CD14-positive monocyte (primary cell): ENCODE results near the gene CNOT10. TPM values are rescaled to one million over a fixed set of nuclear protein-coding genes. Genes with fewer than 3 reads are reported as not detected.

ENCODE experiments used
- DNase-seq, 3 donors: peaks; one replicate each; pipeline ENCODE4 v3.0.0-alpha.2; 2011 to 2022
- H2AFZ ChIP-seq: 2 replicates; pipeline ENCODE4 v1.6.0; 2012; ENCODE audit warnings: mild to moderate bottlenecking, low read depth, low read length, inconsistent platforms; ENCODE audit not compliant: insufficient read depth, poor library complexity, severe bottlenecking
- H3K27ac ChIP-seq, 2 donors: 1 replicate in 1 of 2; 2 replicates in 1 of 2; pipeline ENCODE4 v1.5.1; 2012 to 2013; ENCODE audit warnings: low read length in 2 of 2, control low read depth in 1 of 2, inconsistent platforms in 1 of 2, low read depth in 1 of 2, mild to moderate bottlenecking in 1 of 2
- H3K27me3 ChIP-seq, 2 donors: one replicate each; pipeline versions ENCODE4 v1.6.0 to v1.6.1; 2011 to 2013; ENCODE audit warnings: low read length in 2 of 2; ENCODE audit not compliant: control insufficient read depth in 2 of 2, insufficient read depth in 2 of 2
- H3K36me3 ChIP-seq, 2 donors: replicated peaks in 1 of 2; 1 replicate in 1 of 2; 2 replicates in 1 of 2; pipeline versions ENCODE4 v1.5.1 to v1.6.1; 2012 to 2013; ENCODE audit warnings: low read length in 2 of 2, control low read depth in 1 of 2, inconsistent platforms in 1 of 2, mild to moderate bottlenecking in 1 of 2; ENCODE audit not compliant: insufficient read depth in 2 of 2, control insufficient read depth in 1 of 2
- H3K4me1 ChIP-seq, 2 donors: 1 replicate in 1 of 2; 2 replicates in 1 of 2; pipeline versions ENCODE4 v1.5.1 to v1.6.1; 2012 to 2013; ENCODE audit warnings: low read length in 2 of 2, control low read depth in 1 of 2, inconsistent platforms in 1 of 2, mild to moderate bottlenecking in 1 of 2, moderate library complexity in 1 of 2; ENCODE audit not compliant: insufficient read depth in 2 of 2, control insufficient read depth in 1 of 2
- H3K4me2 ChIP-seq: replicated peaks from 2 replicates; pipeline ENCODE3; 2012; ENCODE audit warnings: low read length, moderate library complexity, mild to moderate bottlenecking; ENCODE audit not compliant: poor library complexity, severe bottlenecking; ENCODE audit errors: extremely low read depth
- H3K4me3 ChIP-seq, 3 experiments: fragments of 200-600 bp in 1 of 3; sonication (generic) in 1 of 3; replicated peaks in 1 of 3; 1 replicate in 2 of 3; 2 replicates in 1 of 3; pipeline ENCODE4 v1.5.1; 2011 to 2013; ENCODE audit warnings: low read length in 3 of 3, mild to moderate bottlenecking in 3 of 3, control low read depth in 2 of 3, low read depth in 2 of 3, inconsistent platforms in 1 of 3, moderate library complexity in 1 of 3
- H3K79me2 ChIP-seq: 2 replicates; pipeline ENCODE4 v1.6.0; 2012; ENCODE audit warnings: mild to moderate bottlenecking, control low read depth, inconsistent platforms, low read length, moderate library complexity; ENCODE audit not compliant: insufficient read depth
- H3K9ac ChIP-seq: 2 replicates; pipeline ENCODE4 v1.6.0; 2017; ENCODE audit warnings: low read length, mild to moderate bottlenecking; ENCODE audit not compliant: insufficient read depth, poor library complexity, severe bottlenecking
- H3K9me3 ChIP-seq, 2 donors: replicated peaks in 1 of 2; 1 replicate in 1 of 2; 2 replicates in 1 of 2; pipeline versions ENCODE4 v1.5.1 to v1.6.1; 2012 to 2013; ENCODE audit warnings: low read length in 2 of 2, control low read depth in 1 of 2; ENCODE audit not compliant: control insufficient read depth in 1 of 2, insufficient read depth in 1 of 2
- H4K20me1 ChIP-seq: 2 replicates; pipeline ENCODE4 v1.6.0; 2012; ENCODE audit warnings: mild to moderate bottlenecking, low read length, control low read depth, moderate library complexity; ENCODE audit not compliant: insufficient read depth
- H3K27ac Mint-ChIP-seq, 7 donors: one replicate each; pipeline ENCODE4 v1.8.0; 2020; ENCODE audit warnings: mild to moderate bottlenecking in 7 of 7, mixed read lengths in 7 of 7, moderate library complexity in 6 of 7, inconsistent platforms in 2 of 7
- H3K27me3 Mint-ChIP-seq, 3 donors: one replicate each; pipeline ENCODE4 v1.8.0; 2021 to 2022; ENCODE audit warnings: low read depth in 3 of 3, mild to moderate bottlenecking in 3 of 3, mixed read lengths in 3 of 3, moderate library complexity in 3 of 3, inconsistent platforms in 1 of 3
- H3K36me3 Mint-ChIP-seq, 2 donors: one replicate each; pipeline ENCODE4 v1.8.0; 2020; ENCODE audit warnings: mixed read lengths in 2 of 2, inconsistent platforms in 1 of 2, mild to moderate bottlenecking in 1 of 2
- H3K4me1 Mint-ChIP-seq: one replicate; pipeline ENCODE4 v1.8.0; 2020; ENCODE audit warnings: mild to moderate bottlenecking, mixed read lengths
- H3K4me3 Mint-ChIP-seq, 2 donors: one replicate each; pipeline ENCODE4 v1.8.0; 2020; ENCODE audit warnings: mild to moderate bottlenecking in 2 of 2, mixed read lengths in 2 of 2, moderate library complexity in 1 of 2
- H3K9me3 Mint-ChIP-seq, 7 donors: one replicate each; pipeline ENCODE4 v1.8.0; 2020 to 2022; ENCODE audit warnings: mixed read lengths in 7 of 7, mild to moderate bottlenecking in 6 of 7, moderate library complexity in 6 of 7, inconsistent platforms in 2 of 7
- WGBS: methylation state at CpG from one replicate; pipeline ENCODE4 v1.1.5; 2013; ENCODE audit warnings: missing lambda C conversion rate; ENCODE audit not compliant: insufficient coverage; 5-methylcytosine and 5-hydroxymethylcytosine counted together
- intact Hi-C, 2 donors: fragments of 100-400 bp; cut with micrococcal nuclease; formaldehyde crosslinking; loops; one replicate each; pipeline versions ENCODE4 v1.15.0 to v1.15.1; 2023
- polyA plus RNA-seq, 3 donors: library from polyadenylated mRNA; depleted of rRNA in 1 of 3; unstranded in 2 of 3; stranded (reverse) in 1 of 3; fragments of 300-500 nt in 2 of 3; fragments of >200 nt in 1 of 3; fragmentation: Illumina TruSeq in 2 of 3; gene quantifications; 1 replicate in 2 of 3; 2 replicates in 1 of 3; pipeline ENCODE4 v1.2.3, GENCODE V29; 2012 to 2021
- TF ChIP-seq, protein P1 (sequence below): fragments of 200-600 bp; IDR thresholded peaks from one replicate; pipeline ENCODE4 v1.8.0; 2022; ENCODE audit warnings: antibody characterized with exemption, mild to moderate bottlenecking

The CNOT10 gene
- polyA plus RNA-seq, 3 donors: 17.9 to 21.5 (median 19.6) TPM

DNA sequence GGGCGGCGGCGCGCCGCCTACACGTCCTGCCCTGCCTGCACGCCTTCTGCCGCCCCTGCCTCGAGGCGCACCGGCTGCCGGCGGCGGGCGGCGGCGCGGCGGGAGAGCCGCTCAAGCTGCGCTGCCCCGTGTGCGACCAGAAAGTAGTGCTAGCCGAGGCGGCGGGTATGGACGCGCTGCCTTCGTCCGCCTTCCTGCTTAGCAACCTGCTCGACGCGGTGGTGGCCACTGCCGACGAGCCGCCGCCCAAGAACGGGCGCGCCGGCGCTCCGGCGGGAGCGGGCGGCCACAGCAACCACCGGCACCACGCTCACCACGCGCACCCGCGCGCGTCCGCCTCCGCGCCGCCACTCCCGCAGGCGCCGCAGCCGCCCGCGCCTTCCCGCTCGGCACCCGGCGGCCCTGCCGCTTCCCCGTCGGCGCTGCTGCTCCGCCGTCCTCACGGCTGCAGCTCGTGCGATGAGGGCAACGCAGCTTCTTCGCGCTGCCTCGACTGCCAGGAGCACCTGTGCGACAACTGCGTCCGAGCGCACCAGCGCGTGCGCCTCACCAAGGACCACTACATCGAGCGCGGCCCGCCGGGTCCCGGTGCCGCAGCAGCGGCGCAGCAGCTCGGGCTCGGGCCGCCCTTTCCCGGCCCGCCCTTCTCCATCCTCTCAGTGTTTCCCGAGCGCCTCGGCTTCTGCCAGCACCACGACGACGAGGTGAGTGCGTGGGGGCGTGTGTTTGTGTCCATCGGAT is 133.4 kb downstream of the CNOT10 start:
- no peak overlapping the region for H3K27ac ChIP-seq
- peaks cover 4 to 22% of the 10 kb centered on the region in 2 donors for H3K27me3 ChIP-seq
- WGBS: 1% methylated on average over 111 of the region's 111 CpGs

DNA sequence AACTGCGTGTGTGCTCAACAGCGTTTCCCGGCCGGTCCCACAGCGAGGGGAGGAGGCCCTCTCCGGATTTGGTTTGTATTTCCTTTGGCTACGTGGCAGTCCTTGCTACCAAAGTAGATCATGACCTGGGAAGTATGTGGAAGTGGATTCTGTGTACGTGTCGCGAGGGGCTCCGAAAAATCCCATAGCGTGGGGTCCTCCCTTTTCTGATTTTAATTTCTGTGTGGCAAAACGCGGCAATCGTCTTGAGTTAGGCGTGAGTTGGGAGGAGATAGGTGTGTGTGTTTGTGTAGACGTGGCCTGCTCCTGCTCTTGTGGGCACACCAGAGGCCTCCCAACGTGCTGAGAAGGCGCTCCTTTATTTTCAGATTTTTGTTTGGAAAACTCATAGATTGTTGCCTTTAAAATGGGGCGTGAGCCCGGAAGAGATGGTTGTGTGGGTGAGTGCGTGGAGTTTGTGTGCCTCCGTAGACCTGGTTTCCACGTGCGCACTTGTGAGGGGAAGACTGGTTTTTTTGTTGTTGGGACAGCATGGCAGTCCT is 134.1 kb downstream of the CNOT10 start:
- H3K27me3 Mint-ChIP-seq: peaks cover 38 to 63% (median 43%) of the 10 kb centered on the region in 3 donors
- H3K4me3 Mint-ChIP-seq: peak overlapping the region; percentile 75 to 94
- Histone ChIP-seq H3K36me3 (no peaks in the 10 kb centered on the region), H3K9ac (no peak overlapping the region), H3K4me1 (peaks cover 35 to 54% of the 10 kb centered on the region in 2 donors), H2AFZ (peak overlapping the region; percentile 93), H3K79me2 (peaks cover 10% of the 10 kb centered on the region), H3K27me3 (peaks cover 4 to 22% of the 10 kb centered on the region in 2 donors), H3K27ac (no peak overlapping the region), H3K4me2 (peak overlapping the region; percentile 98), H4K20me1 (no peaks in the 10 kb centered on the region), H3K4me3 (peak overlapping the region; percentile 41 to 85 (median 50)), H3K9me3 (peaks cover 0 to 7% of the 10 kb centered on the region in 2 donors)
- no peak overlapping the region for H3K27ac Mint-ChIP-seq
- DNase-seq: no peak
- TF ChIP-seq, protein P1, sequence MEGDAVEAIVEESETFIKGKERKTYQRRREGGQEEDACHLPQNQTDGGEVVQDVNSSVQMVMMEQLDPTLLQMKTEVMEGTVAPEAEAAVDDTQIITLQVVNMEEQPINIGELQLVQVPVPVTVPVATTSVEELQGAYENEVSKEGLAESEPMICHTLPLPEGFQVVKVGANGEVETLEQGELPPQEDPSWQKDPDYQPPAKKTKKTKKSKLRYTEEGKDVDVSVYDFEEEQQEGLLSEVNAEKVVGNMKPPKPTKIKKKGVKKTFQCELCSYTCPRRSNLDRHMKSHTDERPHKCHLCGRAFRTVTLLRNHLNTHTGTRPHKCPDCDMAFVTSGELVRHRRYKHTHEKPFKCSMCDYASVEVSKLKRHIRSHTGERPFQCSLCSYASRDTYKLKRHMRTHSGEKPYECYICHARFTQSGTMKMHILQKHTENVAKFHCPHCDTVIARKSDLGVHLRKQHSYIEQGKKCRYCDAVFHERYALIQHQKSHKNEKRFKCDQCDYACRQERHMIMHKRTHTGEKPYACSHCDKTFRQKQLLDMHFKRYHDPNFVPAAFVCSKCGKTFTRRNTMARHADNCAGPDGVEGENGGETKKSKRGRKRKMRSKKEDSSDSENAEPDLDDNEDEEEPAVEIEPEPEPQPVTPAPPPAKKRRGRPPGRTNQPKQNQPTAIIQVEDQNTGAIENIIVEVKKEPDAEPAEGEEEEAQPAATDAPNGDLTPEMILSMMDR: no peak
- intact Hi-C loops: no loop called here
- peaks cover 13 to 14% of the 10 kb centered on the region in 2 donors for H3K36me3 Mint-ChIP-seq
- H3K9me3 Mint-ChIP-seq: peaks cover 0 to 23% (median 11%) of the 10 kb centered on the region in 7 donors
- H3K4me1 Mint-ChIP-seq: peaks cover 43% of the 10 kb centered on the region
- WGBS: 66% methylated on average over 22 of the region's 25 CpGs

More for the DNA sequence above, 133.4 kb downstream of the CNOT10 start:
- Histone ChIP-seq H4K20me1 (no peaks in the 10 kb centered on the region), H3K9me3 (peaks cover 0 to 7% of the 10 kb centered on the region in 2 donors), H3K9ac (peak overlapping the region; percentile 15), H3K79me2 (peaks cover 10% of the 10 kb centered on the region), H3K4me3 (peak overlapping the region; percentile 45 to 85 (median 50)), H3K36me3 (no peaks in the 10 kb centered on the region), H3K4me1 (peaks cover 40 to 60% of the 10 kb centered on the region in 2 donors), H2AFZ (peak overlapping the region; percentile 93), H3K4me2 (peak overlapping the region; percentile 98)
- Mint-ChIP-seq H3K4me3 (peak overlapping the region; percentile 82 to 94), H3K4me1 (peaks cover 47% of the 10 kb centered on the region), H3K9me3 (peaks cover 0 to 23% (median 9%) of the 10 kb centered on the region in 7 donors), H3K36me3 (peaks cover 13 to 14% of the 10 kb centered on the region in 2 donors), H3K27ac (no peak overlapping the region), H3K27me3 (peaks cover 38 to 62% (median 43%) of the 10 kb centered on the region in 3 donors)
- TF ChIP-seq, protein P1: no peak
- DNase-seq: peak in 2 of 3 donors; percentile 3 to 12
- intact Hi-C loops: no loop called here
